WTC11 (cell line): Measurements from ENCODE around the gene ACTA2. TPM values are rescaled to one million over a fixed set of nuclear protein-coding genes. Genes with fewer than 3 reads are reported as not detected.

Experiments
- ATAC-seq: fragments of 200-7000 bp; cut with Tn5 transposase; 2 replicates; pipeline ENCODE4 v1.10.0; 2021; ENCODE audit warnings: mild to moderate bottlenecking, moderate library complexity
- CTCF ChIA-PET: fragments of 300-600 bp; sonication (Branson Sonifier 250); formaldehyde crosslinking; loops from one replicate; lab custom pipeline; 2021; ENCODE audit warnings: antibody characterized with exemption; lab: Charles Lee
- POLR2A ChIA-PET: fragments of 350-600 bp; sonication (Branson Sonifier 250); formaldehyde crosslinking; loops from one replicate; lab custom pipeline; 2021; ENCODE audit warnings: antibody characterized with exemption; lab: Charles Lee
- DNase-seq: peaks from one replicate; pipeline ENCODE4 v3.0.0; 2021; ENCODE audit warnings: low spot score
- H3K27ac Mint-ChIP-seq: 2 replicates; pipeline ENCODE4 v1.8.0; 2021; ENCODE audit warnings: mixed read lengths
- H3K27me3 Mint-ChIP-seq: 2 replicates; pipeline ENCODE4 v1.8.0; 2021; ENCODE audit warnings: low read depth, mild to moderate bottlenecking, moderate library complexity, mixed read lengths
- H3K36me3 Mint-ChIP-seq: 2 replicates; pipeline ENCODE4 v1.8.0; 2021; ENCODE audit warnings: mixed read lengths
- H3K4me1 Mint-ChIP-seq: 2 replicates; pipeline ENCODE4 v1.8.0; 2022; ENCODE audit warnings: mixed read lengths
- H3K4me3 Mint-ChIP-seq: 2 replicates; pipeline ENCODE4 v1.8.0; 2021; ENCODE audit warnings: mild to moderate bottlenecking, moderate library complexity, mixed read lengths
- H3K9me3 Mint-ChIP-seq: 2 replicates; pipeline ENCODE4 v1.8.0; 2021; ENCODE audit warnings: mixed read lengths
- CREM ChIP-seq: sonication (generic); formaldehyde crosslinking; IDR thresholded peaks from 2 replicates; pipeline ENCODE4 v1.8.1; 2022; ENCODE audit warnings: mild to moderate bottlenecking, missing genetic modification reagents, moderate library complexity
- ESRRA ChIP-seq: sonication (generic); formaldehyde crosslinking; IDR thresholded peaks from 2 replicates; pipeline ENCODE4 v1.8.1; 2022; ENCODE audit warnings: mild to moderate bottlenecking, missing genetic modification reagents, borderline replicate concordance
- GRHL2 ChIP-seq: fragments of 250-450 bp; sonication (Bioruptor Pico); IDR thresholded peaks from 2 replicates; pipeline ENCODE4 v1.8.0; 2022; ENCODE audit warnings: mild to moderate bottlenecking, moderate library complexity; ENCODE audit not compliant: insufficient replicate concordance, severe bottlenecking
- JAZF1 ChIP-seq: fragments of 250-450 bp; sonication (Bioruptor Pico); IDR thresholded peaks from 2 replicates; pipeline ENCODE4 v1.9.0; 2021; ENCODE audit warnings: moderate library complexity, mild to moderate bottlenecking, inconsistent platforms
- JUN ChIP-seq: sonication (generic); formaldehyde crosslinking; IDR thresholded peaks from 2 replicates; pipeline ENCODE4 v1.8.0; 2023; ENCODE audit warnings: mild to moderate bottlenecking, missing genetic modification reagents
- MXD4 ChIP-seq: fragments of 250-450 bp; sonication (Bioruptor Pico); IDR thresholded peaks from 2 replicates; pipeline ENCODE4 v1.8.0; 2021; ENCODE audit warnings: mild to moderate bottlenecking, moderate library complexity, borderline replicate concordance
- NFYB ChIP-seq: sonication (generic); formaldehyde crosslinking; conservative IDR thresholded peaks from 2 replicates; pipeline ENCODE4 v1.8.0; 2022; ENCODE audit warnings: low read depth, missing genetic modification reagents
- SP1 ChIP-seq: sonication (generic); formaldehyde crosslinking; conservative IDR thresholded peaks from 2 replicates; pipeline ENCODE4 v1.8.1; 2022; ENCODE audit warnings: missing genetic modification reagents
- STAT6 ChIP-seq: sonication (generic); formaldehyde crosslinking; conservative IDR thresholded peaks from 2 replicates; pipeline ENCODE4 v1.8.1; 2023; ENCODE audit warnings: mild to moderate bottlenecking, low read depth, missing genetic modification reagents, moderate library complexity
- USF1 ChIP-seq: sonication (generic); formaldehyde crosslinking; IDR thresholded peaks from 2 replicates; pipeline ENCODE4 v1.8.0; 2022; ENCODE audit warnings: mild to moderate bottlenecking, missing genetic modification reagents
- USF2 ChIP-seq: sonication (generic); formaldehyde crosslinking; IDR thresholded peaks from 2 replicates; pipeline ENCODE4 v1.8.1; 2023; ENCODE audit warnings: mild to moderate bottlenecking, missing genetic modification reagents, moderate library complexity
- ZNF121 ChIP-seq: sonication (generic); formaldehyde crosslinking; IDR thresholded peaks from 2 replicates; pipeline ENCODE4 v1.8.0; 2023; ENCODE audit warnings: missing genetic modification reagents
- total RNA-seq: library from RNA; stranded (reverse); gene quantifications from 3 replicates; pipeline ENCODE4 v1.2.3, GENCODE V29; 2021
- TF ChIP-seq, protein P1 (sequence below): fragments of 200-600 bp; IDR thresholded peaks from 2 replicates; pipeline ENCODE4 v1.8.0; 2022; ENCODE audit warnings: antibody characterized with exemption
- TF ChIP-seq, protein P2 (sequence below): sonication (generic); formaldehyde crosslinking; IDR thresholded peaks from 2 replicates; pipeline ENCODE4 v1.8.0; 2023; ENCODE audit warnings: missing genetic modification reagents
- TF ChIP-seq, protein P3 (sequence below): sonication (generic); formaldehyde crosslinking; IDR thresholded peaks from 2 replicates; pipeline ENCODE4 v1.8.1; 2023; ENCODE audit warnings: mild to moderate bottlenecking, missing genetic modification reagents, moderate library complexity

ACTA2 gene
- total RNA-seq, 1 experiment from 2014 or later: 4.4 TPM

DNA sequence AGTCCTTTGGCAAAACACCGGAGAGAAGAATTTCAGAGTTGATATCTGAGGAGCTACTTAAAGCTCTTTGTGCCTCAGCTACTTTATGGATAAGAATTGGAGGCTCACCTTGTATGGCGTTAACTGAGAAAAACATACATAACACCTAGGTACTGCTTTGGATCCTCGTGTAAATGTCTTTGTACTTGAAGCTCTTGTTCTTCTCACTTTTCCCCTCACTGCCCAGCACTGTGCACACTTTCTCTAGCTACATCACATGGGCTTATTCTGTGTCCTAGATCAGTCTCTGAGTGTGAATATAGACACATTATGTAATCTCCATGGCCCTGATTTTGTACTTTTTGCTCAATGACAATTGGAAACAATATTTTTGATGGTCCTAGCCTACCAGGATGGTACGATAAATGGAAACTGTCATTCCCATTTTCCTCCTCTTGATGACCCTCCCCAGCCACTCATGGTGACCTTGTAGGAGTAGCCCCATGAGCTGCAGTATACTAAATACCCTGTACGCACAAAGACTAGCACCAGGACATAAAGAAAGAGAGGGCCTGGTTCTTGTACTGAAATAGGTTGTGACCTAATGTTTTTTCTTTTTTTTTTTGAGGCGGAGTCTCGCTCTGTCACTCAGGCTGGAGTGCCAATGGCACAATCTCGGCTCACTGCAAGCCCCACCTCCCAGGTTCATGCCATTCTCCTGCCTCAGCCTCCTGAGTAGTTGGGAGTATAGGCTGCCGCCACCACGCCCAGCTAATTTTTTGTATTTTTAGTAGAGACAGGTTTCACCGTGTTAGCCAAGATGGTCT lies 50.4 kb downstream of the ACTA2 start:
- CTCF ChIA-PET: interaction anchor here (0.6 to 0.7 kb wide), 2 partner anchors 26 to 174 kb away, joined by 3 to 4 read pairs; no protein-coding TSS in a partner anchor
- POLR2A ChIA-PET: interaction anchor here (1.1 kb wide), 1 partner anchor 22 kb away, joined by 5 read pairs; the partner anchor contains the start of gene STAMBPL1
- TF ChIP-seq ZNF121 (CRISPR knock-in tag): no peak
- no peak for TF ChIP-seq ESRRA (CRISPR knock-in tag)
- no peak for TF ChIP-seq USF1
- TF ChIP-seq SP1 (CRISPR knock-in tag): no peak
- no peak for TF ChIP-seq MXD4 (CRISPR knock-in tag)
- no peak for TF ChIP-seq STAT6 (CRISPR knock-in tag)
- TF ChIP-seq JUN (CRISPR knock-in tag): no peak
- no peak for TF ChIP-seq NFYB (CRISPR knock-in tag)
- TF ChIP-seq USF2 (CRISPR knock-in tag): no peak
- TF ChIP-seq GRHL2 (CRISPR knock-in tag): no peak
- TF ChIP-seq, protein P1, sequence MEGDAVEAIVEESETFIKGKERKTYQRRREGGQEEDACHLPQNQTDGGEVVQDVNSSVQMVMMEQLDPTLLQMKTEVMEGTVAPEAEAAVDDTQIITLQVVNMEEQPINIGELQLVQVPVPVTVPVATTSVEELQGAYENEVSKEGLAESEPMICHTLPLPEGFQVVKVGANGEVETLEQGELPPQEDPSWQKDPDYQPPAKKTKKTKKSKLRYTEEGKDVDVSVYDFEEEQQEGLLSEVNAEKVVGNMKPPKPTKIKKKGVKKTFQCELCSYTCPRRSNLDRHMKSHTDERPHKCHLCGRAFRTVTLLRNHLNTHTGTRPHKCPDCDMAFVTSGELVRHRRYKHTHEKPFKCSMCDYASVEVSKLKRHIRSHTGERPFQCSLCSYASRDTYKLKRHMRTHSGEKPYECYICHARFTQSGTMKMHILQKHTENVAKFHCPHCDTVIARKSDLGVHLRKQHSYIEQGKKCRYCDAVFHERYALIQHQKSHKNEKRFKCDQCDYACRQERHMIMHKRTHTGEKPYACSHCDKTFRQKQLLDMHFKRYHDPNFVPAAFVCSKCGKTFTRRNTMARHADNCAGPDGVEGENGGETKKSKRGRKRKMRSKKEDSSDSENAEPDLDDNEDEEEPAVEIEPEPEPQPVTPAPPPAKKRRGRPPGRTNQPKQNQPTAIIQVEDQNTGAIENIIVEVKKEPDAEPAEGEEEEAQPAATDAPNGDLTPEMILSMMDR: no peak
- TF ChIP-seq, protein P2, sequence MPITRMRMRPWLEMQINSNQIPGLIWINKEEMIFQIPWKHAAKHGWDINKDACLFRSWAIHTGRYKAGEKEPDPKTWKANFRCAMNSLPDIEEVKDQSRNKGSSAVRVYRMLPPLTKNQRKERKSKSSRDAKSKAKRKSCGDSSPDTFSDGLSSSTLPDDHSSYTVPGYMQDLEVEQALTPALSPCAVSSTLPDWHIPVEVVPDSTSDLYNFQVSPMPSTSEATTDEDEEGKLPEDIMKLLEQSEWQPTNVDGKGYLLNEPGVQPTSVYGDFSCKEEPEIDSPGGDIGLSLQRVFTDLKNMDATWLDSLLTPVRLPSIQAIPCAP: no peak
- peaks cover 3% of the 10 kb centered on the region for H3K4me1 Mint-ChIP-seq
- DNase-seq (no peak), ATAC-seq (no peak)
- no peak overlapping the region for H3K27ac Mint-ChIP-seq
- H3K4me3 Mint-ChIP-seq: no peak overlapping the region
- H3K27me3 Mint-ChIP-seq: no peaks in the 10 kb centered on the region
- no peaks in the 10 kb centered on the region for H3K9me3 Mint-ChIP-seq
- peaks cover 5% of the 10 kb centered on the region; the same call in 1 of the 2 replicates for H3K36me3 Mint-ChIP-seq

DNA sequence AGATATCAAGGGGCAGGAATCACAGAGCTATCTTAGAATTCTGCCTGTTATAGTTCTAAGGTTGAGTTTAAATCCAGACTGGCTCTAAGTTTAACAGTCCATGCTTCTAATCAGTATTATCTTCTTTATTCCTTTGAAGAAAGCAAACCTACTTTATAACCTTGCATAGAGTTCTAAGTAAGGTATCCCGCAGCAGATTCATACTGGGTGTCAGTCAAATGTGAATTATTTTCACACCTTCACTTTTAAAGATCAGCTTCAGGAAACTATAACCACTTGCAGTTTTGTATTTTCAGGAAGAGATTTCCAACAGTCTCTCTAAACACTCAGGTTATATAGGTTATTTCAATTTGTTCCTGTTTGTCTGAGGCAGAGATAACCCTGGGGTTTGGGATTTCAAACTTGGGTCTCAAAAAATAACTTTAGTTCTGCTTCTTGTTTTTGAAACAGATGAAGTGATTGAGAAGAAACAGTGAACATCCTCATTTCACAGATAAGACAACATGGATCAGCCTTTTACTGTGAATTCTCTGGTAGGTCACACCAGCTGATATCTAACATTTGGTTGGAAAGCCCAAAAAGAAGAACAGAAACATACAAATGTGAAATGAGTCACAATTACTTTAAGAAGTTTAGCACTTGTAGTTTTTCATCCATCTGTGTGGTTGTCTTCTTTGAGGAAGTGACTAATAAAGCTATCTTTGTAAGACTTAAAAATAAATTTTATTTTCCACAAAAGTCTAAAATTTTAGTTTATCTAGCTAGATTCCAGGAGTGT lies 51.2 kb downstream of the ACTA2 start:
- Mint-ChIP-seq H3K4me1 (peaks cover 11% of the 10 kb centered on the region), H3K27me3 (no peaks in the 10 kb centered on the region), H3K4me3 (no peak overlapping the region)
- no peak for ATAC-seq
- TF ChIP-seq, protein P2: no peak
- TF ChIP-seq CREM (CRISPR knock-in tag) (no peak), JAZF1 (CRISPR knock-in tag) (no peak)
- TF ChIP-seq, protein P3, sequence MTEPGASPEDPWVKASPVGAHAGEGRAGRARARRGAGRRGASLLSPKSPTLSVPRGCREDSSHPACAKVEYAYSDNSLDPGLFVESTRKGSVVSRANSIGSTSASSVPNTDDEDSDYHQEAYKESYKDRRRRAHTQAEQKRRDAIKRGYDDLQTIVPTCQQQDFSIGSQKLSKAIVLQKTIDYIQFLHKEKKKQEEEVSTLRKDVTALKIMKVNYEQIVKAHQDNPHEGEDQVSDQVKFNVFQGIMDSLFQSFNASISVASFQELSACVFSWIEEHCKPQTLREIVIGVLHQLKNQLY: no peak
- TF ChIP-seq, all 79 proteins: peak for 0
- Mint-ChIP-seq H3K27ac (no peak overlapping the region), H3K36me3 (0 out of 2 replicates have a peak, but pooled peaks cover 2% of the 10 kb centered on the region), H3K9me3 (no peaks in the 10 kb centered on the region)
- no peak for DNase-seq
- POLR2A ChIA-PET: interaction anchor here (1.1 kb wide), 1 partner anchor 21 kb away, joined by 5 read pairs; the partner anchor contains the start of gene STAMBPL1
- CTCF ChIA-PET: interaction anchor here (0.6 to 0.7 kb wide), 2 partner anchors 25 to 173 kb away, joined by 3 to 4 read pairs; no protein-coding TSS in a partner anchor
